GM19468 (cell line): ENCODE data around the gene GLIS1.

Experiments
- ATAC-seq: cut with Tn5 transposase; IDR thresholded peaks from one replicate; pipeline ENCODE4 v1.9.1; 2021; ENCODE audit warnings: mild to moderate bottlenecking, moderate library complexity, moderate number of reproducible peaks; ENCODE audit not compliant: unreplicated experiment; ENCODE audit errors: extremely low read depth

The GLIS1 gene

DNA sequence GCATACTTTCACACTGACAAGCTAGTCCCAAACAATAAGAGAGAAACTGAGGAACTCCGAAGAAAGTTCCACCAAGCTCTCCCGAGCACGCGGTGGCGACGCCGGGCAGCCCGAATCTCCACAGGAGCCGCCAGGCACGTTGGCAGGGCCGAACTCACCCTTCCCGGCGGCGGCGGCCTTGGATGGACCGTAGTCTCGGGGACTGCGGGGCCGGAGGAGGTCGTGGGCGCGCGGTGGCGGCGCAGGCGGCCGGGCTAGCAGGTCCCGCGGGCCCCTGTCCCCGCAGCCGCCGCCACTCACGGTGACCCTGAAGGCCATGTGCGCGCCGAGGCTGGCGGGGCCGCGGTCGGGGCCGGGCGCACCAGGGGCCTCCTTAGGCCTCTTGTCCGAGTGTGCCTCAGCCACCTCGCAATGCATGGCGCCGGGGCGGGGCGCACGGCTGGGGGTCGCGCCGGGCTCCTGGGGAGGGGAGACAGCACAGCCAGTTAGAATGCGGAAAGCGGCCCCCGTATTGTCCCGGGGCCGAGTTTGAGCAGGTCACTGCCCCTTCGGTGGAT lies 1.2 kb downstream of the GLIS1 start:
- ATAC-seq, result no peak

DNA sequence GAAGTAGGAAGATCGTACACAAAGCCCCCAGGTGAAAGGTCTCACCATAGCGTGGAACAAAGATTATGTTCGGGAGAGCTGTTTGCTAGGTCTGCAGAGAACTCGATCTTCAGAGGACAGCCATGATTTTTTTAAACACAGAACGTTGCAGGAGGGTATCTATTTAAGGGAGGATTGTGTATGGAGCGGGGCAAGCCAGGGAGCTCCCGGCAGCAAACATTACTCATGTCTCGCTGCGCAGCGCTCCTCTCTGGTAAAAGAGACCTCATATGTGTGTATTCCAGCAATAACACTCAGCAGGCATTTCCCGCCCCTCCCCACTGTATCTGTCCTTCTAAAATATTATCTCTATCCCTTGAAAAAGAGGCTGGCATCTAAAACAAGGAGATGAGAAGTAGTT lies 2.7 kb downstream of the GLIS1 start:
- no peak for ATAC-seq

DNA sequence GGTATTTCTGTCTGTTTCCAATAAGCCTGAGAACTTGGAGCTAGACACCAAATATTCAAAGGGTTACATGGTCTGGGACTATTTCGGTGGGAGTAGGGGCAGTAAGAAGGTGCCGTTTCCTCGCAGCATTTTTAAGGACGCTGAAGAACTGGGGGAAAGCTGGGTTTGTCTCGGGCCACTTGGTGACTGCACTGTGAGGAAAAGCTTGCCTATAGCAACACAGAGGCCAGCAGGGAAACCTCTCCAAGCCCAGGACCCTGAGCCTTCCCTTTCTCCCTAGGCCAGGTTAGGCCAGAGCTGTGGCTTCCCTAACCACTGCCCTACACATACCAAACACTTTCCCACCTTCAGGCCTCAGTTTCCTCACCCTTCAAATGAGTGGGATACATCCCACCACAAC lies 3.3 kb downstream of the GLIS1 start:
- ATAC-seq, result no peak

DNA sequence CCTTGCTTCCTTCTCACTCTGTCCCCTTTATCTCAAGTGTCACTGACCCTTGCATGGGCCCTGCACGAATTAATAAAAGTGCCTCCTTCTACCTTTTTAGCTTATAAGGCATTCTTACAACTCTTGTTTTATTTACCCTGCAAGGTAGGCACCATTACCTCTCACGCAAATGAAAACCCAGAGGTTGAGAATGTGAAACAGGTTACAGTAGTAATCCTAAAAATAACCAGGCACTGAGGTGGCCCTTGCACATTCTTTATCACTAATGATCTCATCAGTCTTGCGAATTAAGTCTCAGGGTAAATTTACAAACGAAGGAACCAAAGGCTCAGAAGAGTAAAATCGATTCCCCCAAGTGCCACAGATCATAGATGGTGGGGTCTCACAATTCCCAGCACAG lies 3.7 kb downstream of the GLIS1 start:
- ATAC-seq, result no peak

DNA sequence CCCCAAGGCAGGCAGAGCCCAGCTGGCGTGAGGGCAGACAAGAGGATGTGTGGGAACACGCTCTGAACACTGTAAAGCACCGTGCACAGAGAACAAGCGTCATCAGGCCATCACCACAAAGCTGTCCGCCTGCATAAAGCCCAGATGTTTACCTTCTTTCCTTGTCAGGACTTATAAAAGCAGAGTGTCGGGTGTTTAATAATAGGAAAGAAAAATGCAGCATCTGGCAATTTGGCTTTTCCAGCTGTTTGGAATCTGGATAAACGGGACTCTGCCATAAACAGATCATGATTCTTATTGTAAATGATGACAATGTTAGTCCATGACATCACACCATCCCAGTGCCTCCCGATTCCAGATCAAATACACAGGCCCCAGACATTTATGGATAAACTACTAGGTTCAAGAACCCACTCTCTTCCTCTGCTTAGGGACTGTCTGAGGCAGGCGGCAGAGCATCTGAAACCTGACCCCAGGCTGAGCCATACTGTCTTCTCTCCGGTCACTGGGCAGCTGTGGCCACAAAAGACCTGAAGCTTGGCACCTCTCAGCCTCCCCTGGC lies 4.2 kb downstream of the GLIS1 start:
- no peak for ATAC-seq

DNA sequence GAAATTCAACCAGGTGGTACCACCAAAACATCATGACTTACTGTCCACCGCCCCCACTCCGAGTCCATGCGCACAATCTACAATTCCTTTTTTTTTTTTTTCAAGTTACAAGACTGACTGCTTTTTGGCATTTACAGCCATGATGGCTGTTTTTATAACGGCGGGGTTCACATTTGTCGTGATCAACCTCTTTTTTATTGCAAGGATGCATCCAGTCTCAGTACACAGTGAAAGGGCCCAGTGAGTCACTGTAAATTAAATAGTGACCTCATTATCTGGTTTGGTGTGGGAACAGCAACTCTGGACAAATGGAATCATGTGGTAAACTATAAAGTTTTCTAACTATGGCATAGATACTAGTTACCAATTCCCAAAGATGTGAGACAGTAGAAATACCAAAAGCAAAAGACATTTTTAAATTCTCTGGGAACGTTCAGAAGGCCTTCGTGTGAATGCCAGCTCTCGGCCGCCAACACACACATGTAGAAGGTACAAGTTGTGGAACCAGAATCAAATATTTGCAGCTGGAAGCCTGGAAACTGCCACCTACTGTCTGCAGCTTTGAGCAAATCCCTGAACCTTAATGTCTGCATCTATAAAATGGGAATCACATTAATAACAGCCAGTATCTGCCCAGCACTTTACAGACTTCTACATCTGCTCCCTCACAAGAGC lies 4.9 kb downstream of the GLIS1 start:
- ATAC-seq, result no peak

DNA sequence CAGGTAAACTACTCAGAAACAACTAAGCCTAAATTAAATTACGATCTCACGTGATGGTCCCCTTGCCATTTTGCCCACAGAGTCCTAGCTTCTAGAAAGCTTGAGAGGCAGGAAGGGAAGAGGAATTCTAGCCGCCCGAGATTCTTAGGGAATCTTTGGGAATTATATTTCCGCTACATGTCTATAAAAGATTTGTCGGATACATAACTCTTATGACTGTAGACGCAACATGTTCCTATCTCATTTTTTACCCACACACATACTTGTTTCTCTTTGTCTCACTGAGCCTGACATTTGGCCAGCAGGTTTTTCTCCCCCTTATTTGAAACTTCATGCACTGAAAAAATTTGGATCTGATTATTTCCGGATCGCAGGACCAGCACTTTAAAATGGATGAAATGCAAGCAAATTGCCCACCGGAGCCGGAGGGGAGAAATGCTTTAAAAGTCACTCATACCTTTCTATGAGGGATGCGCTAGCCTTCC lies 5.5 kb downstream of the GLIS1 start:
- ATAC-seq, result no peak

DNA sequence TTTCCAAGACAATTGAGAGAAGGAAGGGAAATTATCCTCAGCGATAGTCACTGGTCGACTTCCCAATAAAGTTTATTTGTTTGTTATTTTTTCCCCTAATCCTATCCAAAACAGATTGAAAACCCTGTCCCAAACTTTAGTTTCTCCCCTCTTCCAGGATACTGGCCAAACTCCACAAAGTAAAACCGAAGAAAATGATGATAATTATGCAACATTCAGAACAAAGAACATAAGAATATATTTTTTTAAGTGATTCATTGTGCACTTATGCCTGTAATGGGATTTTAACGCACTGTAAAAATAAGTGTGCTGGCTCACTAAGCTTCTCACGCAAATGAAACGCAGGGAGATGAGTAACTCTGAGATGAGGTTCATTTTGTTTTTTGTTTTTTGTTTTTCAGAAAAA lies 6.0 kb downstream of the GLIS1 start:
- ATAC-seq, result no peak

DNA sequence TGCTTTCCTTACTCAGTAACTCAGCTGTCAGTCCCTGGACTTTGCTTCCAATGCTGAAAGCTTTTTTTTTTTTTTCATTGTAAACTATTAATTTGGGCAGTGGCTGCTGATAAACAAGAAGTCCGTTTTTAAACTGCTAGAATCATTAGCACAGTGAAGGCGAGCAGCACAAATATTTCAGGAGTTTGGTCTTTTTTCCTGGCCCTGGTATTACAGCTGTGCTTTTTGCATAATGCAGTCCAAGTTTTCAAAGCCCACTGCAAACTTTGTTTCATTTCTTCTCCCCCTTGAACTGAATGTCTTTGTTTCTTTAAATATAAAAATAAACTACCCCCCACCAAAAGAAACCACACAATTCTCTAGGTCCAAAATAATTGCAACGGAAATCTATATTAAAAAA lies 6.6 kb downstream of the GLIS1 start:
- ATAC-seq, result no peak

DNA sequence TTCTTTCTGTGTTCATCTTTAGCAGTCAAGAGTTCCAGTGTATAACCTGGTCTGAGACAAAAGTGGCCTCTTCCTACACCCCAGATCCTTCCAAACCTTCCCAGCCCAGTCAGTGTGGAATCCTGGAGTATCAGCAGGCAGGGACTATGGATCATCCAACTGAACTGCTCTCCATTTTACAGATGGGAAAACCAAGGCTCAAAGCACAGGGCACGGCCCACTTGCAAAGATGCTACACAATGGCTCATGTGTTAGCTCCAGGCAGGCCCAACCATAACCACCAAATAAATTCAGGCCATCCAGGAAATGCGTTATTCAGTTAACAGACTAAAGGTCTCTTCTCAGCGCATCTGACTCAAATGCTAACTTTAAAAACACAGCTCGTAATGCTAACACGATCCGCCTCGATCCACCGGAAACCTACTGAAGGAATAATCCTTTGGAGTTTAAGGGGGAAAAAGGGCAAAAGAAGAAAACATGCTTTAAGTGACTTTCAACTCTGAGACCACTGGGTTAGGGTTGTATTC lies 7.1 kb downstream of the GLIS1 start:
- ATAC-seq, result no peak

DNA sequence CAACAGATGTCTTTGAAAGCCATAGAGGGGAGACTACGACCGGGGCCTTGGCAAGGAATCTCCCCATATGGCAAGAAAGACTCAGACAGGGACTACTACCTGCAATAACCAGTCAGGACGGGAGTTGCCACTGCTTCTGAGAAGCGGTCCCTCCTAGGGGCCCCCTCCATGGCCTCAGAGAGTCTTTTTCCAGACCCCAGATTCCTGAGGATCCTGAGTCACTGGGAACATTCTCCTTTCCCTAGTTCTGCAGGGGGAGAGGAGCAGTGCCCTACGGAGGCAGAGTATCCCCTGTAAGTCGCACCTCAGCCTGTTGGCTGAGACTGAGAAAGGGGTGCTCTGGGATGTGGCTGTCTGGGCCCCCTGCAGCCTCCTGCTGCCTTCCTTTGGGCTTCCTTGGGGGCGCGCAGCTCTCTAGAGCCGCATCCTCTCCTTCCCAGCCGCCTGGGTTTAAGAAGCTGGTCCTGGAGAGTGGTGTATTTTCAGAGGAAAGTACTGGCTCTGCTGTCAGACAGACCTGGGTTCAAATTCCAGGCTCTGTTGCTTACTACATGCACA lies 7.8 kb downstream of the GLIS1 start:
- ATAC-seq, result no peak

DNA sequence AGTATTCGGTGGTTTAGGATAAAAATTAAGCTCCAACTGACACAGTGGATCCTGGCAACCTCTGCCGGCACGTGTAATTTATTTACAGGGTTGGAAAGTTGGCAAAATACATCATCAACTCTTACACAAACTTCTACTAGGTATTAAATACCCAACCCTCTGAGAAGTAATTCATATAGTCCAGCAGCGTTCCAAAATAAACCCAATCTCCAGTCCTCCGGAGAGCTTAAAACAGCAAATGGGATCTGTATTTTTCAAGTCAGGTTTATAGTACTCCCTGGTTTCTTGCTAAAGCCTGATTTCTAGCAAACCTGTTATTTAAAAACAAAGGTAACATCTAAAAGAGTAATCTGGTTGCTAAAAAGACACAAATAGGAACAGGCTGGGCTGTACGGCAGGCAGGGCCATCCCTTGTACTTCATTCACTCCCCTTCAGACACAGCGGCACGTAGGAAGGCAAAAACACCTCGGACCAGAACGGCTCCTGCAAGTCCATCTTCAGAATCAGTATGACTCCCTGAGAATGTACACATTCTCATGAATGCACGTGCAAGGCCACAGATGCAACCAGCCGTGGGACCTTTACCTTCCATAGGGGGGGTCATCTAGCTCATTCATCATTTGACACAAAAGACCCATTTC lies 8.6 kb downstream of the GLIS1 start:
- ATAC-seq, result no peak

DNA sequence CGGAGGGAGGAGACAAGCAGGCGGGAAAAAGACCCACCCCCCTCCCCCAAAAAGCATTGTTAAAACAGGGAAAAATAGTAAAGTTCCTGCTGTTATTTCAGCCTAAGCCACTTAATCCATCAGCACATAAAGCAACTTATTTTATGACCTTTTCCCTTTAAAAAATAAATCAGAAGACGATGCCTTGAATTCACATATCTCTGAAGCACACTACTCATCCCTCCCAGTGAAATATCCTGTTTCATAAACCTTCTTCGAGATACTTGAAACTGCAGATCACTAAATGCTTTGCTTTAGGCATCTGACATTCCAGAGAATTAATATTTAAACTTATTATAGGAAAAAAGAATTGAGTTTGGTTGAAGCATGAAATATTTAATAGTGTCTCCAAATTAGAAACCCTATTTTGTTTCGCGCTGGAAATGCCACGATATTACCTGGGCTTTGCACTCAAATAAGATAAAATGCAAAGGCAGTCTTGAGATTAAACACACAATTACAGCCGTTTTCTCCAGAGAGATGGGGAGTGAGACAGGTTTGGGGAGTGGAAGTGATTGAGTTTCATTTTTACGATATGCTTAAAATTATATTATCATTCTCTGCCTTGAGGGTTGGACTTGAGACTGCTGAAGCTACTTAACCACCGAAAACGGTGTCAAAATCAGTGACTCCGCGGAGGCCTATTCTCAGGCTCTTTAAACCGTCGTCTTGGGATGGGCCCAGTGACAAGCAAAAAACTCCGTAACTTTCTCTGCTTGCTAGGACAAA lies 9.3 kb downstream of the GLIS1 start:
- ATAC-seq, result no peak

DNA sequence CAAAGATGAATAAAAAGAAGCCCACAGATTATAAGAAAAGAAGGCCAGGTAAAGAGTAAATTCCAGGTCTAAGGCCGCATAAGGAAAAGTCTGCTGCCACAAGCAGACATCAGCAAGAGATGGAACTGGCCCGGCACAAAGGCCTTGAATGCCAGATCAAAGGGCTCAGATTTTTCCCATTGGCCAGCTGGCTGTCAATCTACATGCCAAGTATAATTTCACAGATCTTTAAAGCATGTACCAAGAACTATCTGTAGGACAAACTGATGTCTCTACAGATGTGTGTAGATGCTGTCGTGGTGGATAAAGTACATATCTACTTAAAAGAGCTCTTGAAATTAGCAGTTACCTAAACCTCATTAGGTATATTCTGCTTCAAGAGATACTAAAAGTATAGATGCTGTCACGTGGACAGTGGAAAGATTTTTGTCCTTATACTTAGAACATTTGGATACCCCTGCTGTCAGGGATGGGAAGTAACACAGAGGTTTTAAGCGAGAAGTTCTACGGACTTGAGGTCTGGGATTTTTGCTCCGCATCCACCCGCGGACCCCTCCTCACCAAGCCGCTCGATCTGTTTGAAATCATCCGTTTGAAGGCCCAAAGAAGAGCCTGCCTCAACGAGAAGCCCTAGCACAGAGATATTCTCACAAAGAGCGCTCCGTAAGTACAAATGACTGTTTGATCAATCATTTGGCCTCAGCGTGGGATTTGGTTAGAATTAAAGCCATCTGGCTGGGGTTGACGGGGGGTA lies 10.1 kb downstream of the GLIS1 start:
- ATAC-seq, result no peak

DNA sequence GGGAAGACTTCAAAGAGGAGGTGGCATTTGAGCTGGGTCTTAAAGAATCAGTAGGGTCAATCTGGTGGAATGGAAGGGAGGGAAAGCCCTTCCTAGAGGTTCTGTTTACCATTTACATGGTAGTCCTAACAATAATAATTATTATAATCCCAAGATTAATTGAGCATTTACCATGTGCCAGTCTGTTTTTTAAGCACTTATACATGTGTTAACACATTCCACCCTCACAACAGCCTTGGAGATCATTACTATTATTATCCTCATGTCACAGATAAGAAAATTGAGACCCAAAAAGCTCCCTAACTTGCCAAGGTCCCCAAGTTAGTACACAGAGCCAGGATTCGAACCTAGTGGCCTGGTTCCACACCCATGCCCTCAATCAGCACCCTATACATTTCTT lies 10.8 kb downstream of the GLIS1 start:
- ATAC-seq, result no peak

DNA sequence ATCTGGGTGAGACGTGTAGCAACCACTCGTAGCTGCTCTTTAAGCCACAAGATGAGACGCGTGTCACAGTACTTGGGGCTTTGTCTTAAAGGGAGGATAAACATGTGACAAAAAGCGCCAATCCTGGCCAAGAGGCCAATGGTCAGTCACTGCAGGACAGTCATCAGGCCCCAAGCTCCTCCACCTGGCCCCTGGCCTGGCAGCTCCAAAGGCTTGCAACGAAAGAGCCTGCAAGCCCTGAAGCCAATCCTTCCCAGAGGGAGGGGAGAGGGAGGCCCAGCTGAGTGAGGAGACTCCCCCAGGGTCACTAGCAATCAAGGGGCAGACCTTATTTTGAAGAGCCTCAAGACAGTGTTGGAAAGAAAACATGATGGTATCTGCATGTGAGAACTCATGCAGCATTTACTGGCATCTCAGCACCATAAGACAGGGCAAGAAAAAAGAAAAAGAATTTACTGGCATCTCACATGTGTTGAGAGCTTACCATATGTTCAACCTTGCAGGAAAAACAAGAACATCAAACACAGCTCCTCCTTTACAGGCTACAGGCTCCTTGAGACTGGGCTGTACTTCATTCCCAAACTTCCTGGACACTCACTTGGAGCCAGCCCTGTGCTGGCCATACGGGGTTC lies 11.4 kb downstream of the GLIS1 start:
- no peak for ATAC-seq

DNA sequence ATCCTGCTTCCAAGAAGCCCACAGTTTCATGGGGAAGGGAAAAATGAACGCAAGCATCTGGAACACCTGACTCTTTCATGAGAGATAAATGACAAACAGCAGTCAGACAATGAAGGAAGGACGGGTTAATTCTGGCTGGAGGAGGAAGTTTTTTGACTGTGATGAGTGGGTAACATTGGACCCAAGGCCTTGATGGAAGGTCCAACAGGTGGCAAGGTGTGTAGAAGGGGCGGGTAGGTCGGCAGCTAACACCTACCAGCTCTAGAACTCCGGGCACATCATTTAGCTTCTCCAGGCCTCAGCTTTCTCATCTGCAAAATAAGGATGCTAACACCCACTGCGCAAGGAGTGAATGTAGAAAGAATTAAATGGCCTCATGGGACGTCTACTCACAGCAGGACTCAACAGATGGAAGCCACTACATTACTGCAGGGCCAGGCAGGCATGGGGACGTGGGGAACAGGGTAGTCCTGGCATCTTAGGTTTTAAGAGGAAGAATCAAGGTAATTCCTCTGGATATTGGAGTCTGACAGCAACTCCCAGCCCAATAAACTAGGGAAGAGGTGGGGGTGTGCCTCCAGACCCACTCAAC lies 12.9 kb downstream of the GLIS1 start:
- no peak for ATAC-seq

DNA sequence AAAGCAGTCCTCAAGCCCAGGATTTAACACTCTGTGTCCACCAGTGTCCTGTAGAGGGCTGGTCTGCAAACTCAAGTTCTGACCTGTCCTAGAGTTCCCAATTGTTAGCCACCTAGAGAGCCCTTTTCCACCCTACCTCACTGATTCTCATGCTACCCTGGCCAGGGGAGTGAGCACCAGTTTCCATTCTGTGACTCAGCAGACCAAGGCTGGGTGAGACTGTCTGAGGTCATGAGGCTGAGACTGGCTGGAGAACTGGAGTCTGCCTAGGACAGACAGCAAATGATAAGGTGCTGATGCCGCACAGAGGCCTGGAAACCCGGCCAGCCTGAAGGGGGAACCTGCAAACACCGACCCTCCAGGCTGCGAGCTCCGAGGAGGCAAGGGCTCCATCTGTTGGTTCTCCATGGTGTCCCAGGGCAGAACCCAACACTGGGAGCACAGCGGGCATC lies 13.7 kb downstream of the GLIS1 start:
- ATAC-seq, result no peak

DNA sequence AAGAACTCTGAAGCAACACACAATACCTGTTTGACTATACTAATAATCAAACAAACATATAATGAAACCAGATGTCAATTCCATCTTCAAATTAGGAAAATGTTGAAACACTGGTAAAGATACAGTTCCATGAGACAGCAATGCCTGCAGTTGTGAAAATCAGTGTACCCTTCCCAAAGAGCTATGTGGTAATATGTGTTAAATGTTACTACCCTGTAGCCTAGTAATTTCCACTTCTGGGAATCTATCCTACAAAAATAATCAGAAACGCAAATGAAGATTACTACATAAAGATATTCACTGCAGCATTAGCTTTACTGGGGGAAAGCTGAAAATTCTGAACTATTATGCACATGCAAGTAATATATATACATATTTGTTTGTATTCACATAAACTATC lies 16.9 kb downstream of the GLIS1 start:
- no peak for ATAC-seq
